OCI-LY3 (cell line): ENCODE measurements around the gene MACROD2.

Source experiments
- H2AFZ ChIP-seq: fragments of 200-600, 300-600 bp; shearing (Covaris generic); 2 replicates; pipeline ENCODE4 v1.6.0; 2014; ENCODE audit warnings: antibody characterized with exemption, low read depth, low read length
- H3K27ac ChIP-seq: fragments of 200-600, 300-600 bp; sonication (generic); 2 replicates; pipeline ENCODE4 v1.5.1; 2014; ENCODE audit warnings: mild to moderate bottlenecking, low read length, moderate library complexity, mixed read lengths
- H3K27me3 ChIP-seq: fragments of 200-600, 300-600 bp; sonication (generic); 2 replicates; pipeline ENCODE4 v1.6.1; 2014; ENCODE audit warnings: low read depth, low read length, mixed read lengths
- H3K36me3 ChIP-seq: fragments of 200-600, 300-600 bp; sonication (generic); replicated peaks from 2 replicates; pipeline ENCODE3; 2014; ENCODE audit warnings: low read depth, low read length, mixed read lengths
- H3K4me1 ChIP-seq: fragments of 300-600, 200-600 bp; sonication (generic); 2 replicates; pipeline ENCODE4 v1.6.1; 2014; ENCODE audit warnings: low read length, mixed read lengths
- H3K4me2 ChIP-seq: fragments of 200-600, 300-600 bp; sonication (generic); 2 replicates; pipeline ENCODE4 v1.6.1; 2014; ENCODE audit warnings: low read length, mixed read lengths
- H3K4me3 ChIP-seq: fragments of 300-600, 200-600 bp; sonication (generic); 2 replicates; pipeline ENCODE4 v1.5.1; 2014; ENCODE audit warnings: antibody characterized with exemption, mild to moderate bottlenecking, low read length, moderate library complexity
- H3K79me2 ChIP-seq: fragments of 300-600, 200-600 bp; shearing (Covaris generic); 2 replicates; pipeline ENCODE4 v1.6.1; 2014; ENCODE audit warnings: mild to moderate bottlenecking, low read length, mixed read lengths
- H3K9ac ChIP-seq: fragments of 300-600, 200-600 bp; shearing (Covaris generic); 2 replicates; pipeline ENCODE4 v1.6.0; 2014; ENCODE audit warnings: mild to moderate bottlenecking, low read length, moderate library complexity
- H3K9me3 ChIP-seq: fragments of 200-600, 300-600 bp; shearing (Covaris generic); 2 replicates; pipeline ENCODE4 v1.6.1; 2014; ENCODE audit warnings: low read length, mixed read lengths; ENCODE audit not compliant: insufficient read depth
- H4K20me1 ChIP-seq: fragments of 200-600, 300-600 bp; sonication (generic); 2 replicates; pipeline ENCODE4 v1.6.1; 2016; ENCODE audit warnings: low read length, mixed read lengths; ENCODE audit not compliant: insufficient read depth
- EZH2phosphoT487 ChIP-seq: fragments of 200-600 bp; shearing (Covaris generic); IDR thresholded peaks from 2 replicates; pipeline ENCODE4 v1.6.1; 2018; ENCODE audit warnings: antibody characterized with exemption, mixed run types, low read depth
- TF ChIP-seq, protein P1 (sequence below): fragments of 200-600, 300-600 bp; sonication (generic); IDR thresholded peaks from 2 replicates; pipeline ENCODE4 v1.5.1; 2014; ENCODE audit warnings: antibody characterized with exemption, low read length, low read depth

The MACROD2 gene

DNA sequence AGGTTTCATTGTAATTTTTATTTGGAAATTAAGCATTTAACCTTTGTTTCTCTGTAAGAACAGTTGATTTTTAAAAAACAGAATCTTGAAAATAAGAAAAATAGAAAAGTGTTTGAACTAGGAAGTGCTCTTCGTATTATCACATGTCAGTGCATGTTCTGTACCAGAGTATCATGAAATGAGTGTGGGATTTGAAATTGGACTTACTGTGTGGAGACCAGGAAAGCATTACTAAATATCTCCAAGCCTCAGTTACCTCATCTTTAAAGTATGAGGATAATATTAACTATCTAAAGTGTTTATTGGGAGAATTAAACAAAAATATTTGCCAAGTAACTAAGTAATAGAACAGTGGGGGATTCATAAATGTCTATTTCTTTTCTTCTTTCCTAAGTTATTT is 499.0 kb downstream of the MACROD2 start:
- Histone ChIP-seq H3K27me3 (no peaks in the 10 kb centered on the region), H3K9me3 (no peaks in the 10 kb centered on the region), H3K27ac (no peak overlapping the region), H4K20me1 (no peaks in the 10 kb centered on the region), H3K4me3 (no peak overlapping the region), H3K4me2 (no peak overlapping the region), H3K9ac (no peak overlapping the region), H3K36me3 (no peaks in the 10 kb centered on the region), H2AFZ (no peak overlapping the region), H3K79me2 (no peaks in the 10 kb centered on the region), H3K4me1 (peaks cover 17% of the 10 kb centered on the region)
- TF ChIP-seq, protein P1, sequence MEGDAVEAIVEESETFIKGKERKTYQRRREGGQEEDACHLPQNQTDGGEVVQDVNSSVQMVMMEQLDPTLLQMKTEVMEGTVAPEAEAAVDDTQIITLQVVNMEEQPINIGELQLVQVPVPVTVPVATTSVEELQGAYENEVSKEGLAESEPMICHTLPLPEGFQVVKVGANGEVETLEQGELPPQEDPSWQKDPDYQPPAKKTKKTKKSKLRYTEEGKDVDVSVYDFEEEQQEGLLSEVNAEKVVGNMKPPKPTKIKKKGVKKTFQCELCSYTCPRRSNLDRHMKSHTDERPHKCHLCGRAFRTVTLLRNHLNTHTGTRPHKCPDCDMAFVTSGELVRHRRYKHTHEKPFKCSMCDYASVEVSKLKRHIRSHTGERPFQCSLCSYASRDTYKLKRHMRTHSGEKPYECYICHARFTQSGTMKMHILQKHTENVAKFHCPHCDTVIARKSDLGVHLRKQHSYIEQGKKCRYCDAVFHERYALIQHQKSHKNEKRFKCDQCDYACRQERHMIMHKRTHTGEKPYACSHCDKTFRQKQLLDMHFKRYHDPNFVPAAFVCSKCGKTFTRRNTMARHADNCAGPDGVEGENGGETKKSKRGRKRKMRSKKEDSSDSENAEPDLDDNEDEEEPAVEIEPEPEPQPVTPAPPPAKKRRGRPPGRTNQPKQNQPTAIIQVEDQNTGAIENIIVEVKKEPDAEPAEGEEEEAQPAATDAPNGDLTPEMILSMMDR: no peak
- TF ChIP-seq EZH2phosphoT487: no peak

DNA sequence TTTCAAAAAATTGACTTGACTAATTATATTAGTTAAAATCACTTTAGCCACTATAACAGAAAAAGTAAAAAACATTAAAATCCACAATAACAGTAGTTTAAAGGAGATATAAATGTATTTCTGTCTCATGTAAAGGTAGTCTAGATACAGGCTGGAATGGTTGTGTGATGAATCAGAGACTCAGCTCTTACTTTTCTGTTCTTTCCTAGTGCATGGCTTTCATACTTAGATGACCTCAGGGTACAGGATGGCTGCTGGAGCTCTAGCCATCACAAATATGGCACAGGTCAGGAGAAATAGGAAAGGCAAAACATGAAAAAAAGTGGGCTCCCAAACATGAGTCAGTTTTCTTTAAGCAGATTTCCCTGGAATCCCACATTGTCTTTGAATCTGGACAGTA is 499.8 kb downstream of the MACROD2 start:
- Histone ChIP-seq H3K36me3 (no peaks in the 10 kb centered on the region), H3K27me3 (no peaks in the 10 kb centered on the region), H3K27ac (no peak overlapping the region), H3K79me2 (no peaks in the 10 kb centered on the region), H3K4me2 (no peak overlapping the region), H4K20me1 (no peaks in the 10 kb centered on the region), H3K4me1 (peaks cover 15% of the 10 kb centered on the region), H3K9me3 (no peaks in the 10 kb centered on the region), H2AFZ (no peak overlapping the region), H3K9ac (no peak overlapping the region), H3K4me3 (no peak overlapping the region)
- no peak for TF ChIP-seq EZH2phosphoT487
- TF ChIP-seq, protein P1: no peak

DNA sequence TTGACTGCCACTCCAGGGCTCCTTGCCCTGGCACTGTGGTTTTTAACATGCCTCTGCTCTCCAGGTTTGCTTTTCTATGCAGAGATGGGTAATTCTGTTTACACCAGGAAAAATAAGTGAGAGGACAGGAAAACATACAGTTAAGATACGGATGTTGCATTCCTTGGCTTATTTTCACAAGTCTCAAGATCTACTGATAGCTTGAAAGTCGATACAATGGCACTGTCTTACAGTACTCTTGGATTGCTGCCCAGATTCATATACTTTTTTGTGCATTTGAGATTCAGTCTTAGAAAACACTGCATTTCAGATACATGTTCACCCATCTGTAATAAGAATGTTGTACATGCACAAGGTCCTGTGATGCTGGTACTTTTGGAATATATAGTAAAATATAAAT is 501.7 kb downstream of the MACROD2 start:
- Histone ChIP-seq H2AFZ (no peak overlapping the region), H3K4me1 (0 out of 2 replicates have a peak, but pooled peaks cover 5% of the 10 kb centered on the region), H3K36me3 (no peaks in the 10 kb centered on the region), H3K9ac (no peak overlapping the region), H3K9me3 (no peaks in the 10 kb centered on the region), H3K27ac (no peak overlapping the region), H3K79me2 (no peaks in the 10 kb centered on the region), H4K20me1 (no peaks in the 10 kb centered on the region), H3K4me2 (no peak overlapping the region), H3K27me3 (no peaks in the 10 kb centered on the region; the same call in 1 of the 2 replicates), H3K4me3 (no peak overlapping the region)
- no peak for TF ChIP-seq EZH2phosphoT487
- TF ChIP-seq, protein P1: no peak

DNA sequence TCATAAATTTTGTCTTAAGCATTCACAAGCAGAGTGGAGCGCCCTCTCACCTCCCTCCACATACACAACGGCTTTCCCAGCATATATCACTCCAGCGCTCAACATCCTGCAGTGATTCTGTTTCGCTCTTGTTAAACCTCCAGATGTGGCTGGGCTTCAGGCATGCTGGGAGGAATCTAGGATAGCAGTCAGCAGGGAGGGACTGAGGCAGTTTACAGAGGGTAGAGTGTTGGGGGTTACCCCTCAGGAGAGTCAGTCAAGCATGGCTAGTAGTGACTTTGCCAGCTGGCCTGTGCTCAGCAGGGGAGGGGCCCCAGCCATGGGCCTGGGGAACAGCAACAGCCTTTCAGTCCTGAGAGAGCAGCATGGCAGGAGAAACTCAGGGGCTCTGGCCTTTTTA is 503.5 kb downstream of the MACROD2 start:
- H3K4me3 ChIP-seq: no peak overlapping the region
- H3K4me1 ChIP-seq: 0 out of 2 replicates have a peak, but pooled peaks cover 5% of the 10 kb centered on the region
- no peaks in the 10 kb centered on the region for H4K20me1 ChIP-seq
- no peak overlapping the region for H3K9ac ChIP-seq
- H3K79me2 ChIP-seq: no peaks in the 10 kb centered on the region
- no peak for TF ChIP-seq EZH2phosphoT487
- TF ChIP-seq, protein P1: no peak
- H3K4me2 ChIP-seq: no peak overlapping the region
- no peak overlapping the region for H2AFZ ChIP-seq
- no peaks in the 10 kb centered on the region; the same call in 1 of the 2 replicates for H3K27me3 ChIP-seq
- no peak overlapping the region for H3K27ac ChIP-seq
- no peaks in the 10 kb centered on the region for H3K36me3 ChIP-seq
- no peaks in the 10 kb centered on the region for H3K9me3 ChIP-seq
